HG02588 (cell line): ENCODE results near the gene DMRTC2.

Experiments
- ATAC-seq: cut with Tn5 transposase; IDR thresholded peaks from one replicate; pipeline ENCODE4 v1.9.1; 2021; ENCODE audit warnings: mild to moderate bottlenecking, moderate library complexity; ENCODE audit not compliant: unreplicated experiment

The DMRTC2 gene

GRCh38 chr19:41845001-41845050 is at the start of gene DMRTC2:
Gene DMRTC2 (plus strand): TSS chr19:41845042. CDS start chr19:41847429, 2,387 bp downstream.
- no peak for ATAC-seq

GRCh38 chr19:41796362-41796761 is 48.5 kb upstream of the DMRTC2 start, which contains the start of gene CEACAM3:
Gene CEACAM3 (plus strand): TSS chr19:41796587. CDS start chr19:41796678, 91 bp downstream.
- ATAC-seq: no peak

GRCh38 chr19:41796901-41797300 is 47.9 kb upstream of the DMRTC2 start:
- no peak for ATAC-seq

- ATAC-seq: no peak
Observed at GRCh38 chr19:41799444-41800000, 45.3 kb upstream of the DMRTC2 start.

GRCh38 chr19:41801031-41801430 is 43.8 kb upstream of the DMRTC2 start:
- no peak for ATAC-seq

- no peak for ATAC-seq
Observed at GRCh38 chr19:41801792-41802211, 43.0 kb upstream of the DMRTC2 start.

GRCh38 chr19:41802770-41803169 is 42.1 kb upstream of the DMRTC2 start:
- ATAC-seq: no peak

- no peak for ATAC-seq
Observed at GRCh38 chr19:41804336-41804735, 40.5 kb upstream of the DMRTC2 start.

- no peak for ATAC-seq
Observed at GRCh38 chr19:41807176-41807575, 37.7 kb upstream of the DMRTC2 start.

- no peak for ATAC-seq
Observed at GRCh38 chr19:41808663-41809566, 35.9 kb upstream of the DMRTC2 start.

GRCh38 chr19:41810301-41810700 is 34.5 kb upstream of the DMRTC2 start:
- ATAC-seq: no peak

- ATAC-seq: no peak
Observed at GRCh38 chr19:41811036-41811435, 33.8 kb upstream of the DMRTC2 start.

GRCh38 chr19:41811981-41812380 is 32.9 kb upstream of the DMRTC2 start:
- ATAC-seq: no peak

GRCh38 chr19:41813911-41814310 is 30.9 kb upstream of the DMRTC2 start:
- ATAC-seq: no peak

GRCh38 chr19:41815301-41815700 is 29.5 kb upstream of the DMRTC2 start:
- ATAC-seq: no peak

GRCh38 chr19:41816761-41817160 is 28.1 kb upstream of the DMRTC2 start:
- ATAC-seq: no peak

GRCh38 chr19:41821003-41821735 is 23.7 kb upstream of the DMRTC2 start:
- no peak for ATAC-seq

- ATAC-seq: no peak
Observed at GRCh38 chr19:41837981-41838708, 6.7 kb upstream of the DMRTC2 start.

- ATAC-seq: no peak
Observed at GRCh38 chr19:41839211-41839610, 5.6 kb upstream of the DMRTC2 start.

- ATAC-seq: no peak
Observed at GRCh38 chr19:41843371-41843770, 1.5 kb upstream of the DMRTC2 start.

GRCh38 chr19:41844601-41845000 is 241 bp upstream of the DMRTC2 start, which contains the start of gene LYPD4:
Gene LYPD4 (minus strand): TSS chr19:41844683. CDS start chr19:41839285, 5,398 bp downstream.
- ATAC-seq: no peak
